Rectal smooth muscle tissue (tissue), 1 donor: ENCODE data around the gene PPP2R3C.
A peak's percentile ranks its signal among the peaks of the same experiment; 100 is the strongest.

ENCODE experiments used
- H3K27ac ChIP-seq: one replicate; pipeline ENCODE4 v1.7.0; 2013; ENCODE audit warnings: low read depth, low read length, inconsistent platforms
- H3K27me3 ChIP-seq: one replicate; pipeline ENCODE4 v1.7.0; 2013; ENCODE audit warnings: low read length; ENCODE audit not compliant: control insufficient read depth, insufficient read depth
- H3K36me3 ChIP-seq: one replicate; pipeline ENCODE4 v1.7.0; 2013; ENCODE audit warnings: low read length; ENCODE audit not compliant: control insufficient read depth, insufficient read depth
- H3K4me1 ChIP-seq: one replicate; pipeline ENCODE4 v1.7.0; 2013; ENCODE audit warnings: low read length; ENCODE audit not compliant: control insufficient read depth, insufficient read depth
- H3K4me3 ChIP-seq: one replicate; pipeline ENCODE4 v1.7.0; 2013; ENCODE audit warnings: low read length
- H3K9ac ChIP-seq: one replicate; pipeline ENCODE4 v1.7.0; 2013; ENCODE audit warnings: low read length

PPP2R3C gene

GRCh38 chr14:35147711-35148110 lies 25.9 kb upstream of the PPP2R3C start:
- H3K4me1 ChIP-seq = no peaks in the 10 kb centered on the region
- H3K27me3 ChIP-seq = no peaks in the 10 kb centered on the region
- H3K4me3 ChIP-seq = no peak overlapping the region

DNA sequence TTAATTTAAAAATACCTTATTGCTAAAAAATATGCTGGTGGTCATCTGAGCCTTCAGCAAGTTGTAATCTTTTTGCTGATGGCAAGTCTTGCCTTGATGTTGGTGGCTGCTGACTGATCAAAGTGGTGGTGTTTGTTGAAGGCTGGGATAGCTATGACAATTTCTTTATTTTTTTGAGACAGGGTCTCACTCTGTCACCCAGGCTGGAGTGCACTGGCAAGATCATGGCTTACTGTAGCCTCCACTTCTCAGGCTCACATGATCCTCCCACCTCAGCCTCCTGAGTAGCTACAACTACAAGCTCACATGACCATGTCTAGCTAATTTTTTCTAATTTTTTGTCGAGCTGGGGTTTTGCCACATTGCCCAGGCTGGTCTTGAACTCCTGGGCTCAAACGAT lies 25.4 kb upstream of the PPP2R3C start:
- H3K4me3 ChIP-seq = no peak overlapping the region
- H3K27me3 ChIP-seq = no peaks in the 10 kb centered on the region
- H3K36me3 ChIP-seq = no peaks in the 10 kb centered on the region
- H3K27ac ChIP-seq = no peak overlapping the region
- H3K9ac ChIP-seq = no peak overlapping the region
- H3K4me1 ChIP-seq = no peaks in the 10 kb centered on the region

More at GRCh38 chr14:35147711-35148110, 25.9 kb upstream of the PPP2R3C start:
- H3K27ac ChIP-seq = no peak overlapping the region
- H3K36me3 ChIP-seq = no peaks in the 10 kb centered on the region
- no peak overlapping the region for H3K9ac ChIP-seq

- Histone ChIP-seq H3K27me3 (no peaks in the 10 kb centered on the region), H3K4me3 (no peak overlapping the region), H3K9ac (no peak overlapping the region), H3K4me1 (no peaks in the 10 kb centered on the region), H3K27ac (no peak overlapping the region), H3K36me3 (no peaks in the 10 kb centered on the region)
Observed at GRCh38 chr14:35146711-35147149, 24.9 kb upstream of the PPP2R3C start.

GRCh38 chr14:35144029-35144428 lies 22.2 kb upstream of the PPP2R3C start:
- no peaks in the 10 kb centered on the region for H3K36me3 ChIP-seq
- no peaks in the 10 kb centered on the region for H3K4me1 ChIP-seq
- no peak overlapping the region for H3K4me3 ChIP-seq
- H3K27ac ChIP-seq = no peak overlapping the region
- H3K9ac ChIP-seq = no peak overlapping the region
- H3K27me3 ChIP-seq = no peaks in the 10 kb centered on the region

DNA sequence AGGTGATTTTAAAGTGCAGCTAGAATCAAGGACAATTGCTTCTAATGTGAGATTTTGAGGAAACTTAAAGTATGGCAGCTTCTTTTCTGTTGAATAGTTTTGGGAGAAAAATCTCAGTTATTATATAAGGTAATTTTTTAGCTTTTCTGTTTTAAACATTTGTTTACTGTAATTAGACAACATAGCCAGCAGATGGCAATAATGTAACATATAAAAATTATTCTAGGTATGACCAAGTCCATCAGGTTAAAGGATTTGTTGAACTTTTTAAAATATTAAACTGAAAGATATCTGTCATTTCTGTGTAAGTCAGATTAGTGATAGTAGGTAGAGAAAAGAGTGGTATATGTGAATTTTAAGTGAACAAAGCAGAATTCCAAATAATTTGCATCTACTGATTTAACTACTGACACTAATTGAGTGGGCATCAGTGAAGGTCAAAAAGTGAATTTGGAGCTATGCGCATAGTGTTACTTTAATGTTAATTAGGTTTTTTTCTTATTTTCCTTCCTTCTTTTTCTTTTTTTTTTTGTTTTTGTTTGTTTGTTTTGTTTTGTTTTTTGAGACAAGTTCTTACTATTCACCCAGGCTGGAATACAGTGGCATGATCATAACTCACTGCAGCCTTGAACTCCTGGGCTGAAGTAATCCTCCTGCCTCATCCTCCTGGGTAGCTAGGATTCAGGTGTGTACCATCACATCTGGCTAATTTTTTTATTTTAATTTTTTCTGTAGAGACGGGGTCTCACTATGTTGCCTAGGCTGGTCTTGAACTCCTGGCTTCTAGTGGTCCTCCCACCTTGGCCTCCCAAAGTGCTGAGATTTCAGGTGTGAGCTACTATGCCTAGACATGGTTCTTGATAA lies 19.2 kb upstream of the PPP2R3C start:
- H3K9ac ChIP-seq = no peak overlapping the region
- no peak overlapping the region for H3K4me3 ChIP-seq

GRCh38 chr14:35138585-35138984 lies 16.8 kb upstream of the PPP2R3C start:
- no peak overlapping the region for H3K9ac ChIP-seq
- peaks cover 5% of the 10 kb centered on the region for H3K36me3 ChIP-seq
- H3K4me3 ChIP-seq = no peak overlapping the region
- H3K4me1 ChIP-seq = no peaks in the 10 kb centered on the region
- H3K27ac ChIP-seq = no peak overlapping the region
- no peaks in the 10 kb centered on the region for H3K27me3 ChIP-seq

More for the DNA sequence above, 19.2 kb upstream of the PPP2R3C start:
- H3K27me3 ChIP-seq = no peaks in the 10 kb centered on the region
- no peak overlapping the region for H3K27ac ChIP-seq
- H3K36me3 ChIP-seq = no peaks in the 10 kb centered on the region
- H3K4me1 ChIP-seq = no peaks in the 10 kb centered on the region

DNA sequence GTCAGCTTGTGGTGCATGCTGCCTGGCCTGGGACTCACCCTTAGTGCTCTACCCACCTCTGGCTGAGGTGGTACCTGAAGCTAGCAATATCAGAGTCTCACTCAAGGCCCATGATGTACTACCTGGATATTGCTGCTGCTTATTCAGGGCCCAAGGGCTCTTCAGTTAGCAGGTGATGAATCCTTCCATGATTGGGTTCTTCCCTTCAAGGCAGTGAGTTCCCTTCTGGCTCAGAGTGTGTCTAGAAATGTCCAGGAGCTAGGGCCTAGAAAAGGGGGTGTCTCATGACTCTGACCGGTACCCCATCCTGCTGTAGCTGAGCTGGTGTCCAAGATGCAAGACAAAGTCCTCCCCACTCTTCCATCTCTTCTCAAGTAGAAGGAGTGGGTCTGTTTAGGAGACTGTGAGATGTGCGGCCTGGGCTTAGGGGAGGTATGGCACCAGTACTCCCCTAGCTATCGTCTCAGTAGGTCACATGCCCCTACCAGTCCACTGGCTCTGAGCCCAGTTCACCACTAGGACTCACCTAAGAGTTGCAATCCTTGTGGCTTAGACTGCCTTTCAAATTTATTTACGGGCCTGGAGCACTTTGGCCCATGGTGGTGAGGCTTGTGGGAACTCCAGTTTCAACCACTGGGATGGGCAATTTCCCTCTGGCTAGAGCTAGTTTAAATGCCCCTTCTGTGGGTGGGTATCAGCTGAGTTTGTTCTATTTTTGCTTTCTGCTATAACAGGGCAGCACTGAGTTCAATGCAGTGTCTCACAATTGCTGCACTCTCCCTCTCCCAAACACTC lies 12.7 kb upstream of the PPP2R3C start:
- Histone ChIP-seq H3K36me3 (peaks cover 5% of the 10 kb centered on the region), H3K4me3 (no peak overlapping the region), H3K4me1 (no peaks in the 10 kb centered on the region), H3K27me3 (no peaks in the 10 kb centered on the region), H3K27ac (no peak overlapping the region), H3K9ac (no peak overlapping the region)

- H3K4me3 ChIP-seq = no peak overlapping the region
- no peak overlapping the region for H3K9ac ChIP-seq
- H3K27me3 ChIP-seq = no peaks in the 10 kb centered on the region
- H3K27ac ChIP-seq = no peak overlapping the region
- H3K36me3 ChIP-seq = peaks cover 5% of the 10 kb centered on the region
- no peaks in the 10 kb centered on the region for H3K4me1 ChIP-seq
Observed at GRCh38 chr14:35133542-35134328, 11.9 kb upstream of the PPP2R3C start.

- Histone ChIP-seq H3K4me1 (peaks cover 8% of the 10 kb centered on the region), H3K36me3 (peaks cover 2% of the 10 kb centered on the region), H3K9ac (no peak overlapping the region), H3K4me3 (no peak overlapping the region), H3K27me3 (no peaks in the 10 kb centered on the region), H3K27ac (no peak overlapping the region)
Observed at GRCh38 chr14:35124127-35124526, 2.3 kb upstream of the PPP2R3C start.

- Histone ChIP-seq H3K27me3 (no peaks in the 10 kb centered on the region), H3K27ac (no peak overlapping the region), H3K4me3 (peak overlapping the region; percentile 98), H3K9ac (no peak overlapping the region), H3K36me3 (peaks cover 2% of the 10 kb centered on the region), H3K4me1 (peaks cover 8% of the 10 kb centered on the region)
Observed at GRCh38 chr14:35123388-35123703, 1.6 kb upstream of the PPP2R3C start.

- peak overlapping the region; percentile 98 for H3K4me3 ChIP-seq
- H3K36me3 ChIP-seq = peaks cover 2% of the 10 kb centered on the region
- no peaks in the 10 kb centered on the region for H3K27me3 ChIP-seq
- H3K9ac ChIP-seq = peak overlapping the region; percentile 98
- peaks cover 8% of the 10 kb centered on the region for H3K4me1 ChIP-seq
- peak overlapping the region; percentile 98 for H3K27ac ChIP-seq
Observed at GRCh38 chr14:35122696-35123387, 1.1 kb upstream of the PPP2R3C start.
